Liver (tissue), 9 donors: ENCODE data around the gene LDHB. TPM values are rescaled to one million over a fixed set of nuclear protein-coding genes. Genes with fewer than 3 reads are reported as not detected.

Experiments
- DNase-seq: peaks from one replicate; pipeline ENCODE4 v3.0.0-alpha.2; 2017; ENCODE audit warnings: low spot score
- H3K27ac ChIP-seq, 2 donors: one replicate each; pipeline ENCODE4 v1.7.0; 2013; ENCODE audit warnings: inconsistent platforms in 2 of 2, low read length in 2 of 2, control low read depth in 1 of 2, low read depth in 1 of 2, mild to moderate bottlenecking in 1 of 2
- H3K27me3 ChIP-seq, 4 donors: one replicate each; pipeline versions ENCODE4 v1.6.1 to v1.7.0; 2013; ENCODE audit warnings: low read length in 3 of 4, inconsistent platforms in 1 of 4, mild to moderate bottlenecking in 1 of 4, moderate library complexity in 1 of 4; ENCODE audit not compliant: control insufficient read depth in 4 of 4, insufficient read depth in 4 of 4
- H3K36me3 ChIP-seq, 4 donors: one replicate each; pipeline versions ENCODE4 v1.6.1 to v1.7.0; 2013; ENCODE audit warnings: low read length in 3 of 4, mild to moderate bottlenecking in 3 of 4, low read depth in 1 of 4, moderate library complexity in 1 of 4; ENCODE audit not compliant: control insufficient read depth in 4 of 4, insufficient read depth in 3 of 4
- H3K4me1 ChIP-seq, 4 donors: one replicate each; pipeline versions ENCODE4 v1.6.1 to v1.7.0; 2013; ENCODE audit warnings: low read length in 3 of 4, mild to moderate bottlenecking in 3 of 4, moderate library complexity in 1 of 4; ENCODE audit not compliant: control insufficient read depth in 4 of 4, insufficient read depth in 4 of 4
- H3K4me3 ChIP-seq, 3 donors: one replicate each; pipeline versions ENCODE4 v1.6.1 to v1.7.0; 2013; ENCODE audit warnings: low read length in 3 of 3, control low read depth in 1 of 3, low read depth in 1 of 3, mild to moderate bottlenecking in 1 of 3
- H3K9ac ChIP-seq, 2 donors: one replicate each; pipeline ENCODE4 v1.7.0; 2013; ENCODE audit warnings: low read length in 2 of 2, mild to moderate bottlenecking in 2 of 2, moderate library complexity in 2 of 2, control low read depth in 1 of 2, low read depth in 1 of 2
- H3K9me3 ChIP-seq, 4 donors: one replicate each; pipeline versions ENCODE4 v1.6.1 to v1.7.0; 2013; ENCODE audit warnings: low read length in 3 of 4; ENCODE audit not compliant: control insufficient read depth in 4 of 4
- EGR1 ChIP-seq, 2 donors: IDR thresholded peaks; 2 replicates each; pipeline ENCODE4 v1.6.1; 2016 to 2018; ENCODE audit warnings: antibody characterized with exemption in 2 of 2, low read depth in 2 of 2
- FOXA1 ChIP-seq: IDR thresholded peaks from 2 replicates; pipeline ENCODE4 v1.6.1; 2016; ENCODE audit warnings: antibody characterized with exemption
- FOXA2 ChIP-seq: IDR thresholded peaks from 2 replicates; pipeline ENCODE4 v1.6.1; 2016; ENCODE audit warnings: antibody characterized with exemption
- GABPA ChIP-seq, 2 donors: IDR thresholded peaks in 1 of 2; conservative IDR thresholded peaks in 1 of 2; 2 replicates each; pipeline ENCODE4 v1.6.1; 2016; ENCODE audit warnings: antibody characterized with exemption in 2 of 2, mild to moderate bottlenecking in 1 of 2, moderate library complexity in 1 of 2
- HNF4A ChIP-seq, 2 donors: conservative IDR thresholded peaks; 2 replicates each; pipeline ENCODE4 v1.6.1; 2016; ENCODE audit warnings: antibody characterized with exemption in 2 of 2, mild to moderate bottlenecking in 2 of 2
- HNF4G ChIP-seq: IDR thresholded peaks from 2 replicates; pipeline ENCODE4 v1.6.1; 2016; ENCODE audit warnings: antibody characterized with exemption
- JUND ChIP-seq, 2 donors: IDR thresholded peaks; 2 replicates each; pipeline ENCODE4 v1.6.1; 2016; ENCODE audit warnings: antibody characterized with exemption in 2 of 2
- NR2F2 ChIP-seq: IDR thresholded peaks from 2 replicates; pipeline ENCODE4 v1.6.1; 2016; ENCODE audit warnings: antibody characterized with exemption
- RAD21 ChIP-seq, 2 donors: IDR thresholded peaks; 2 replicates each; pipeline ENCODE4 v1.6.1; 2016; ENCODE audit warnings: antibody characterized with exemption in 2 of 2, mild to moderate bottlenecking in 2 of 2
- RXRA ChIP-seq, 2 donors: IDR thresholded peaks; 2 replicates each; pipeline ENCODE4 v1.6.1; 2017 to 2018; ENCODE audit warnings: antibody characterized with exemption in 2 of 2, mild to moderate bottlenecking in 1 of 2
- SP1 ChIP-seq: IDR thresholded peaks from 2 replicates; pipeline ENCODE4 v1.6.1; 2018; ENCODE audit warnings: antibody characterized with exemption, mild to moderate bottlenecking
- TAF1 ChIP-seq: conservative IDR thresholded peaks from 2 replicates; pipeline ENCODE4 v1.6.1; 2016; ENCODE audit warnings: antibody characterized with exemption, mild to moderate bottlenecking
- YY1 ChIP-seq: IDR thresholded peaks from 2 replicates; pipeline ENCODE4 v1.6.1; 2016; ENCODE audit warnings: antibody characterized with exemption, mild to moderate bottlenecking
- WGBS: extraction: QIAGEN DNeasy Blood & Tissue Kit; methylation state at CpG from one replicate; pipeline ENCODE4 v1.1.7; 2013; 5-methylcytosine and 5-hydroxymethylcytosine counted together
- polyA plus RNA-seq, 2 donors: library from polyadenylated mRNA; stranded (reverse) in 1 of 2; unstranded in 1 of 2; fragments of 200-250 nt in 1 of 2; fragments of >200 nt in 1 of 2; fragmentation: Nextera tagmentation in 1 of 2; extraction: Ambion mirVana in 1 of 2; gene quantifications; one replicate each; pipeline versions ENCODE4 v1.2.1 to v1.2.3, GENCODE V29; 2013 to 2015
- total RNA-seq, 2 donors: library from RNA; depleted of rRNA; stranded (reverse); fragments of >200 nt; gene quantifications; one replicate each; pipeline ENCODE4 v1.2.3, GENCODE V29; 2014
- TF ChIP-seq, protein P1 (sequence below): fragments of 150-350 bp; IDR thresholded peaks from 2 replicates; pipeline ENCODE4 v1.5.1; 2017; ENCODE audit warnings: improper control_type of control experiment, low read depth, low read length; ENCODE audit not compliant: missing input control
- TF ChIP-seq, protein P2 (sequence below): IDR thresholded peaks from 2 replicates; pipeline ENCODE4 v1.6.1; 2016; ENCODE audit warnings: antibody characterized with exemption
- TF ChIP-seq, protein P3 (sequence below): IDR thresholded peaks from 2 replicates; pipeline ENCODE4 v1.6.1; 2016; ENCODE audit warnings: antibody characterized with exemption
- TF ChIP-seq, protein P4 (sequence below): IDR thresholded peaks from 2 replicates; pipeline ENCODE4 v1.6.1; 2016; ENCODE audit warnings: antibody characterized with exemption
- TF ChIP-seq, protein P5 (sequence below): IDR thresholded peaks from 2 replicates; pipeline ENCODE4 v1.6.1; 2016; ENCODE audit warnings: antibody characterized with exemption, mild to moderate bottlenecking
- donor health status: healthy.
- donor health status: healthy.
- donor health status: healthy.
- donor health status: healthy.
- donor health status: healthy.

LDHB gene
- total and polyA plus RNA-seq, 4 donors, result 20.9 to 99.7 (median 42.3) TPM

DNA sequence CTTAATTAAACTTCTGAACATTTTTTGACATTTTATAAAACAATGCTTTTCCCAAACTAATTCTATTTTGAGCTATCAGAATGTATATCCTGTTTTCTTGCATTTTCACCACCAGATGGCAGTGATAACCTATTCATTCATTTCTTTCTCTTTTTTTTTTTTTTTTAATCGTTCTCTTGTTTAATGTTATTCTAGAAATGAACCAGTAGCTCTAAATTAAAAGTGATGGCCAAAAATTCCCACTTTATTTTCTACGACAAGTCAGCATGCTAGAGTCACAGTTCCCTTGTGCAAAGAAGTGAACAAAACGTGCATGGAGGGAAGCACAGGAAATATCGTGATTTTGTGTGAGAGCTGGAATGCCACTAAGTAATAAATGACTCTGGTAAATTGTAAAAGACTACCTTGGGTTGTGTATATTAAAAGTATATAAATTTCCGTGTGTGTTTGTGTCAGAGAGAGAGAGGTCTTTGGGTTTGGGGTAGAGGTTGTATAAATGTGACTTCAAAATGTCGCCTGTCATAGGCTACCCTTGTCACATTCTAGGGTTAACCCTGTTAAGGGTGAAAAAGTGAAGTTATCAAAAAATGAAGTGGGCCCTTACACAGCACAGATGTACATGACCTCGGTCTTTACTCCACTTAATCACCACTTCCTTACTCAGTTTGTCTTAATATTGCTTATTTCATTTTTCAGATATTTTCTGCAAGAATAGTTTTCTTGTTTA, 40.4 kb upstream of the LDHB start:
- TF ChIP-seq EGR1 (IDR thresholded peaks at IDR 0.05; ENCODE audit: low read depth in 2 of 2), result no peak
- TF ChIP-seq TAF1, result no peak
- TF ChIP-seq, protein P1, sequence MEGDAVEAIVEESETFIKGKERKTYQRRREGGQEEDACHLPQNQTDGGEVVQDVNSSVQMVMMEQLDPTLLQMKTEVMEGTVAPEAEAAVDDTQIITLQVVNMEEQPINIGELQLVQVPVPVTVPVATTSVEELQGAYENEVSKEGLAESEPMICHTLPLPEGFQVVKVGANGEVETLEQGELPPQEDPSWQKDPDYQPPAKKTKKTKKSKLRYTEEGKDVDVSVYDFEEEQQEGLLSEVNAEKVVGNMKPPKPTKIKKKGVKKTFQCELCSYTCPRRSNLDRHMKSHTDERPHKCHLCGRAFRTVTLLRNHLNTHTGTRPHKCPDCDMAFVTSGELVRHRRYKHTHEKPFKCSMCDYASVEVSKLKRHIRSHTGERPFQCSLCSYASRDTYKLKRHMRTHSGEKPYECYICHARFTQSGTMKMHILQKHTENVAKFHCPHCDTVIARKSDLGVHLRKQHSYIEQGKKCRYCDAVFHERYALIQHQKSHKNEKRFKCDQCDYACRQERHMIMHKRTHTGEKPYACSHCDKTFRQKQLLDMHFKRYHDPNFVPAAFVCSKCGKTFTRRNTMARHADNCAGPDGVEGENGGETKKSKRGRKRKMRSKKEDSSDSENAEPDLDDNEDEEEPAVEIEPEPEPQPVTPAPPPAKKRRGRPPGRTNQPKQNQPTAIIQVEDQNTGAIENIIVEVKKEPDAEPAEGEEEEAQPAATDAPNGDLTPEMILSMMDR, result peak; percentile 63
- TF ChIP-seq GABPA (IDR thresholded peaks at IDR 0.05 in 1 of 2, conservative IDR thresholded peaks at IDR 0.05 in 1 of 2), result no peak
- TF ChIP-seq, protein P2, sequence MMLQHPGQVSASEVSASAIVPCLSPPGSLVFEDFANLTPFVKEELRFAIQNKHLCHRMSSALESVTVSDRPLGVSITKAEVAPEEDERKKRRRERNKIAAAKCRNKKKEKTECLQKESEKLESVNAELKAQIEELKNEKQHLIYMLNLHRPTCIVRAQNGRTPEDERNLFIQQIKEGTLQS, result no peak
- TF ChIP-seq FOXA2, result no peak
- no peak for TF ChIP-seq HNF4G
- TF ChIP-seq, protein P3, sequence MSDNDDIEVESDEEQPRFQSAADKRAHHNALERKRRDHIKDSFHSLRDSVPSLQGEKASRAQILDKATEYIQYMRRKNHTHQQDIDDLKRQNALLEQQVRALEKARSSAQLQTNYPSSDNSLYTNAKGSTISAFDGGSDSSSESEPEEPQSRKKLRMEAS, result no peak
- no peak for TF ChIP-seq HNF4A (conservative IDR thresholded peaks at IDR 0.05)
- peak; percentile 92 to 94 for TF ChIP-seq RAD21 (IDR thresholded peaks at IDR 0.05)
- TF ChIP-seq, protein P4, sequence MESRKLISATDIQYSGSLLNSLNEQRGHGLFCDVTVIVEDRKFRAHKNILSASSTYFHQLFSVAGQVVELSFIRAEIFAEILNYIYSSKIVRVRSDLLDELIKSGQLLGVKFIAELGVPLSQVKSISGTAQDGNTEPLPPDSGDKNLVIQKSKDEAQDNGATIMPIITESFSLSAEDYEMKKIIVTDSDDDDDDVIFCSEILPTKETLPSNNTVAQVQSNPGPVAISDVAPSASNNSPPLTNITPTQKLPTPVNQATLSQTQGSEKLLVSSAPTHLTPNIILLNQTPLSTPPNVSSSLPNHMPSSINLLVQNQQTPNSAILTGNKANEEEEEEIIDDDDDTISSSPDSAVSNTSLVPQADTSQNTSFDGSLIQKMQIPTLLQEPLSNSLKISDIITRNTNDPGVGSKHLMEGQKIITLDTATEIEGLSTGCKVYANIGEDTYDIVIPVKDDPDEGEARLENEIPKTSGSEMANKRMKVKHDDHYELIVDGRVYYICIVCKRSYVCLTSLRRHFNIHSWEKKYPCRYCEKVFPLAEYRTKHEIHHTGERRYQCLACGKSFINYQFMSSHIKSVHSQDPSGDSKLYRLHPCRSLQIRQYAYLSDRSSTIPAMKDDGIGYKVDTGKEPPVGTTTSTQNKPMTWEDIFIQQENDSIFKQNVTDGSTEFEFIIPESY, result no peak
- TF ChIP-seq, protein P5, sequence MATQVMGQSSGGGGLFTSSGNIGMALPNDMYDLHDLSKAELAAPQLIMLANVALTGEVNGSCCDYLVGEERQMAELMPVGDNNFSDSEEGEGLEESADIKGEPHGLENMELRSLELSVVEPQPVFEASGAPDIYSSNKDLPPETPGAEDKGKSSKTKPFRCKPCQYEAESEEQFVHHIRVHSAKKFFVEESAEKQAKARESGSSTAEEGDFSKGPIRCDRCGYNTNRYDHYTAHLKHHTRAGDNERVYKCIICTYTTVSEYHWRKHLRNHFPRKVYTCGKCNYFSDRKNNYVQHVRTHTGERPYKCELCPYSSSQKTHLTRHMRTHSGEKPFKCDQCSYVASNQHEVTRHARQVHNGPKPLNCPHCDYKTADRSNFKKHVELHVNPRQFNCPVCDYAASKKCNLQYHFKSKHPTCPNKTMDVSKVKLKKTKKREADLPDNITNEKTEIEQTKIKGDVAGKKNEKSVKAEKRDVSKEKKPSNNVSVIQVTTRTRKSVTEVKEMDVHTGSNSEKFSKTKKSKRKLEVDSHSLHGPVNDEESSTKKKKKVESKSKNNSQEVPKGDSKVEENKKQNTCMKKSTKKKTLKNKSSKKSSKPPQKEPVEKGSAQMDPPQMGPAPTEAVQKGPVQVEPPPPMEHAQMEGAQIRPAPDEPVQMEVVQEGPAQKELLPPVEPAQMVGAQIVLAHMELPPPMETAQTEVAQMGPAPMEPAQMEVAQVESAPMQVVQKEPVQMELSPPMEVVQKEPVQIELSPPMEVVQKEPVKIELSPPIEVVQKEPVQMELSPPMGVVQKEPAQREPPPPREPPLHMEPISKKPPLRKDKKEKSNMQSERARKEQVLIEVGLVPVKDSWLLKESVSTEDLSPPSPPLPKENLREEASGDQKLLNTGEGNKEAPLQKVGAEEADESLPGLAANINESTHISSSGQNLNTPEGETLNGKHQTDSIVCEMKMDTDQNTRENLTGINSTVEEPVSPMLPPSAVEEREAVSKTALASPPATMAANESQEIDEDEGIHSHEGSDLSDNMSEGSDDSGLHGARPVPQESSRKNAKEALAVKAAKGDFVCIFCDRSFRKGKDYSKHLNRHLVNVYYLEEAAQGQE, result no peak
- peak; percentile 15 for TF ChIP-seq YY1
- TF ChIP-seq SP1, result no peak
- TF ChIP-seq FOXA1, result no peak
- no peak for TF ChIP-seq RXRA (IDR thresholded peaks at IDR 0.05)
- no peak for TF ChIP-seq JUND (IDR thresholded peaks at IDR 0.05)
- TF ChIP-seq NR2F2, result no peak
- H3K4me1 ChIP-seq, result peaks cover 0 to 4% (median 0%) of the 10 kb centered on the region in 4 donors
- peak overlapping the region in 1 of 2 donors; percentile 33 for H3K27ac ChIP-seq
- no peaks in the 10 kb centered on the region for H3K27me3 ChIP-seq
- H3K36me3 ChIP-seq, result no peaks in the 10 kb centered on the region
- H3K9ac ChIP-seq, result peak overlapping the region; percentile 43 to 88
- 20% methylated on average over 7 of the region's 7 CpGs for WGBS
- no peaks in the 10 kb centered on the region for H3K9me3 ChIP-seq
- DNase-seq, result no peak
- peak overlapping the region in 2 of 3 donors; percentile 45 to 55 for H3K4me3 ChIP-seq
